ENCODE results near the gene NANOGP8. TPM values are rescaled to one million over a fixed set of nuclear protein-coding genes. Genes with fewer than 3 reads are reported as not detected.

The NANOGP8 gene
- total RNA-seq, 2 experiments from 2014 or later = not detected

DNA sequence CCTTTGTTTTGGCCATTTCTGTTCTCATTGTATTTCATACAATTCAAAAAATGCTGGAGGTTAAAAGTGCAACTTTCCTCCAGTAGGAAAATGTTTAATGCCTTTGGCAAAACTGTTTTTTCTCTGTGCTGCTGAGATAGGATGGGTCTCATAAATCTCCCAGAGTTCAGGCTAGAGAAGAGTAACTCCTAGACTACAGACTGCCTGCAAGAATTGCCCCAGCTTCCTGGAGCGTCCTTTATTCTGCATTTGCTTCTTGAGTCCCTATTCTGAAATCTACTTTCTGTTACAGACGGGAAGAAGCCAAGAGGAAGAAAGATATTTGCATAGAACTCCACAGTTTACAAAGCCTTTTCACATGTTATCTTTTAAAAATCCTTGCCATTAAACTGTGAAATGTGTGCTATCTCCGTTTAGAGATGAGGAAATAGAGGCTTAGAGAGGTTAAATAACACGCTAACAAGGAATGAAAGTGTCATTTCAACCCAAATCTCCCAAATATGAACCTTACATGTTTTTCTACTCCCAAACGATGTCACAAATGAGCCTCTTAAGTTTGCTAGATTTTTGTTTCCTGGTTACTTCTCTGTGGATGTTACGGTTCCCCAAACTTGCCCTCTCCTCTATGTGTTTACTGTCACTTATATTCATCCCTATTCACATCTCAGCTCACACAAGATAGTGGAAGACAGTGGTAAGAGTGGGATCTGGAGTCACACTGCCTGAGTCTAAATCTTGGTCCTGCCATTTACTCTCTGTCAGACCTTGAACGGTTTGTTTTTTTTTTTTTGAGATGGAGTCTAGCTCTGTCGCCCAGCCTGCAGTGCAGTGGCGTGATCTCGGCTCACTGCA, 17.4 kb downstream of the NANOGP8 start:
- POLR2A ChIA-PET = no interaction called here

DNA sequence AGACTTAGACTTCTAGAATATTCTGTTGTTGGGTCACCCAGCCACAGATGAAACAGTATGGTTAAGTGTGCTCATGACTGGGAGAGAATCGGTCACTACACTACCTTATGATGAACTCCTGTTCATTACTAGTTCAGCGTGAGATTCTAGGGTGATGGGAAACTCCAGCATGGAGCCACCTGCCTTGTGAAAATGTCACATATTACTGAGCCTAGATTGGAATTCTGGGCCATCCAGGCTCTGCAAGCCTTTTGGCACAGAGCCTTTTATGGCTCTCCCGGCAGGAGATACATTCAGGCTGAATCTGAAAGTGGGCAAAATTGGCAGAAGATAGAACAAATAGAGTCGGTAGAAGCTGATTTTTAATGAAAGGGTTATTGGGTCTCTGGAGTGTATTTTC, 19.0 kb downstream of the NANOGP8 start:
- Mint-ChIP-seq H3K4me1 (ENCODE audit: low read depth) (no peaks in the 10 kb centered on the region), H3K4me3 (no peak overlapping the region), H3K9me3 (ENCODE audit: insufficient read depth) (no peaks in the 10 kb centered on the region), H3K27ac (no peak overlapping the region), H3K36me3 (ENCODE audit: low read depth) (no peaks in the 10 kb centered on the region), H3K27me3 (ENCODE audit: low read depth) (peaks cover 6% of the 10 kb centered on the region)
- no peak for ATAC-seq
- CTCF ChIA-PET = no interaction called here
- POLR2A ChIA-PET = no interaction called here
- no peak for DNase-seq

More for the DNA sequence above, 17.4 kb downstream of the NANOGP8 start:
- CTCF ChIA-PET = no interaction called here
- no peaks in the 10 kb centered on the region for H3K9me3 Mint-ChIP-seq (ENCODE audit: insufficient read depth)
- peaks cover 6% of the 10 kb centered on the region for H3K27me3 Mint-ChIP-seq (ENCODE audit: low read depth)
- H3K36me3 Mint-ChIP-seq (ENCODE audit: low read depth) = no peaks in the 10 kb centered on the region
- no peak overlapping the region for H3K27ac Mint-ChIP-seq
- H3K4me1 Mint-ChIP-seq (ENCODE audit: low read depth) = no peaks in the 10 kb centered on the region
- no peak overlapping the region for H3K4me3 Mint-ChIP-seq
- ATAC-seq (no peak), DNase-seq (no peak)

GRCh38 chr15:35064576-35065190, 20.4 kb downstream of the NANOGP8 start:
- DNase-seq = no peak
- Mint-ChIP-seq H3K9me3 (ENCODE audit: insufficient read depth) (no peaks in the 10 kb centered on the region), H3K4me3 (no peak overlapping the region), H3K27ac (no peak overlapping the region), H3K4me1 (ENCODE audit: low read depth) (no peaks in the 10 kb centered on the region), H3K36me3 (ENCODE audit: low read depth) (no peaks in the 10 kb centered on the region), H3K27me3 (ENCODE audit: low read depth) (peaks cover 6% of the 10 kb centered on the region)
- ChIA-PET POLR2A (no interaction called here), CTCF (no interaction called here)
- no peak for ATAC-seq

- DNase-seq (no peak), ATAC-seq (no peak)
- ChIA-PET CTCF (no interaction called here), POLR2A (no interaction called here)
- no peaks in the 10 kb centered on the region for H3K36me3 Mint-ChIP-seq (ENCODE audit: low read depth)
- no peaks in the 10 kb centered on the region for H3K9me3 Mint-ChIP-seq (ENCODE audit: insufficient read depth)
- no peak overlapping the region for H3K27ac Mint-ChIP-seq
- H3K4me3 Mint-ChIP-seq = no peak overlapping the region
- no peaks in the 10 kb centered on the region for H3K27me3 Mint-ChIP-seq (ENCODE audit: low read depth)
- H3K4me1 Mint-ChIP-seq (ENCODE audit: low read depth) = no peaks in the 10 kb centered on the region
Observed at GRCh38 chr15:35062738-35063099, 22.4 kb downstream of the NANOGP8 start.

GRCh38 chr15:35061825-35062737, 23.0 kb downstream of the NANOGP8 start:
- H3K4me1 Mint-ChIP-seq (ENCODE audit: low read depth) = no peaks in the 10 kb centered on the region
- ATAC-seq (no peak), DNase-seq (no peak)
- no peak overlapping the region for H3K27ac Mint-ChIP-seq
- H3K9me3 Mint-ChIP-seq (ENCODE audit: insufficient read depth) = no peaks in the 10 kb centered on the region
- ChIA-PET POLR2A (no interaction called here), CTCF (no interaction called here)
- H3K36me3 Mint-ChIP-seq (ENCODE audit: low read depth) = no peaks in the 10 kb centered on the region
- H3K4me3 Mint-ChIP-seq = no peak overlapping the region
- H3K27me3 Mint-ChIP-seq (ENCODE audit: low read depth) = no peaks in the 10 kb centered on the region

DNA sequence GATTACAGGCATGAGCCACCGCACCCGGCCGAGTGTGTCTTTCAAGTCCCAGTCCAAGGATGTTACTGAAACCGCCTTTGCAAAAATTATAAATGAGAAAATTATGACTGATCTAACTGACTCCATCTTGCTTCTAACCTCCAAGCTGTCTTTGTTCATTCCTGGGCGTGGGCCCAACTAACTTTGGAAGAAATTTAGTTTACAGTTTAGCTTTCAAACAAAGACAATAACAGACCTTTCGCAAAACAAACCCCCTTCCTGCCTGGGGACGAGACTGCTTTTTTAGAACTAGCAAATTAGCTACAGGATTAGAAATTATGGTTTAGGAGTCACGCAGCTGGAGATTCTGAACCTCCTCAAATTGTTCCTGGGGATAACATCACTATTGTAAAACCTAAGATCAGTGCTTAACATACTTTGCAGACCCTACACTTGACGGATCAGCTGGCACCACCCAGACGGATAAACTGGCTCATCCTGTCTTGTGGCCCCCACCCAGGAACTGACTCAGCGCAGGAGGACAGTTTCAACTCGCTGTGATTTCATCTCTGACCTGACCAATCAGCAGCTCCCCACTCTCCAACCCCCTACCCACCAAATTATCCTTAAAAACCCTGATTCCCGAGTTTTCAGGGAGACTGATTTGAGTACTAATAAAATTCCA, 23.8 kb downstream of the NANOGP8 start:
- H3K4me1 Mint-ChIP-seq (ENCODE audit: low read depth) = no peaks in the 10 kb centered on the region
- CTCF ChIA-PET = no interaction called here
- POLR2A ChIA-PET = no interaction called here
- H3K9me3 Mint-ChIP-seq (ENCODE audit: insufficient read depth) = no peaks in the 10 kb centered on the region
- no peak for ATAC-seq
- no peak for DNase-seq
- H3K27ac Mint-ChIP-seq = no peak overlapping the region
- H3K27me3 Mint-ChIP-seq (ENCODE audit: low read depth) = no peaks in the 10 kb centered on the region
- H3K36me3 Mint-ChIP-seq (ENCODE audit: low read depth) = no peaks in the 10 kb centered on the region
- H3K4me3 Mint-ChIP-seq = no peak overlapping the region

GRCh38 chr15:35060591-35060990, 24.5 kb downstream of the NANOGP8 start:
- H3K36me3 Mint-ChIP-seq (ENCODE audit: low read depth) = no peaks in the 10 kb centered on the region
- H3K27me3 Mint-ChIP-seq (ENCODE audit: low read depth) = no peaks in the 10 kb centered on the region
- no peak for ATAC-seq
- no peak overlapping the region for H3K27ac Mint-ChIP-seq
- H3K4me1 Mint-ChIP-seq (ENCODE audit: low read depth) = no peaks in the 10 kb centered on the region
- no peak for DNase-seq
- POLR2A ChIA-PET = no interaction called here
- H3K9me3 Mint-ChIP-seq (ENCODE audit: insufficient read depth) = no peaks in the 10 kb centered on the region
- CTCF ChIA-PET = no interaction called here
- H3K4me3 Mint-ChIP-seq = no peak overlapping the region

DNA sequence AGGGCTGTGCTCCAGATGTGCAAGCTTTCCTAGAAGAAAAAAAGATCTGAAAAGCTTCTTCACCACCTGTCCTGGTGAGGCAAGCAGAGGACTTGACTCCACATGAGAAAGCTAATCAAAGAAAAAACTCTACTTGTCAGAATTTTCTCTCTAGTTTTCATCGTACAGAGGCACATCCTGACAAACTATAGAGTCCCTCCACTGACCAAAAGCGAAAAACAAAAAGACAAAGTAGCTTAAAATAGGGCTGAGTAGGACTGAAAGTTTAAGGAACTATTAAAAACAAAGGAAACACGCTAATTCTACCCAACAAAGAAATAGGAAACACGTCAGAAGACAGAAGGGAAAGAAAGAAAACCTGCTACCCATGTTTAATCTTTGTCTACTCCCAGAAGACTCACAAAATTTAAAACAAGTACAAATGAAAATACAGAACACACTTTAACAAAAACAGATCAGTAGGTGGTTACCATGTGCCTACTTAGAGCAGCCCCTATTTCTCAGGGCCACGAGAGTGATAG, 26.5 kb downstream of the NANOGP8 start:
- Mint-ChIP-seq H3K4me1 (ENCODE audit: low read depth) (no peaks in the 10 kb centered on the region), H3K4me3 (no peak overlapping the region), H3K27ac (no peak overlapping the region), H3K36me3 (ENCODE audit: low read depth) (no peaks in the 10 kb centered on the region), H3K9me3 (ENCODE audit: insufficient read depth) (no peaks in the 10 kb centered on the region), H3K27me3 (ENCODE audit: low read depth) (no peaks in the 10 kb centered on the region)
- POLR2A ChIA-PET = no interaction called here
- CTCF ChIA-PET = interaction anchor here (1.2 kb wide), 1 partner anchor 385 kb away, joined by 3 read pairs; no protein-coding TSS in a partner anchor
- ATAC-seq (no peak), DNase-seq (no peak)

DNA sequence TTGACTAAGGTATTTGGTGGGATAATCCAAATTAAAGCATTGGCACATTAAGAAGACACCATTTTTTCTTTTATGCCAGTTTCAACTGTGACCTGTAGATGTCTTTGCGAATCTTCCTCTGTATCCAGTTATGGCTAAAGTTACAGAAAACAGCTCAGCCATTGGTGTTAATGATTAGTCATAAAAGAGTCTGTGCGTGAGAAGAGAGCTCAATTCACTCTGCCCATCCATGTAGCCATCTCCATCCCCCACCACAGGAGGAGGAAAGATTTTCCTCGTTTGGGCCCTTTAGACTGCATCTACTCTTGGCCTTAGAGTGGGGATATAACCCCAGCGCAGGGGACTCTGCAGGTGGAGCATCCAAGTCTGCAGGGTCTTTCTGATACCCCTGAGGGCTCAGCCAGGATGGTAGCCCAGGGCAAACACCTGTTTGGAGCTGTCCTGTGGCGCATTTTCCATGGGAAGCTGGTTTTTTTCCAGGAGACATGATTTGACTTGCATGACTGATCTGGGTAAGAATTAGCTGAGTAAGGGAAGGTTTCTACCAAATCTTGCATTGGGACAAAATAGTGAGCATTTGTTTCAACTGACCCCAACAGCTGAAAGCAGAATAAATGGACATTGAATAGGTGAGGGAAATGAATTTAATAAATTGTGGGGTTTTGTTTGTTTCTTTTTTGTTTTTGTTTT, 29.5 kb downstream of the NANOGP8 start:
- H3K4me1 Mint-ChIP-seq (ENCODE audit: low read depth) = no peaks in the 10 kb centered on the region
- H3K9me3 Mint-ChIP-seq (ENCODE audit: insufficient read depth) = no peaks in the 10 kb centered on the region
- ATAC-seq (no peak), DNase-seq (no peak)
- ChIA-PET POLR2A (interaction anchor here (0.6 kb wide), 1 partner anchor 1082 kb away, joined by 3 read pairs; no protein-coding TSS in a partner anchor), CTCF (no interaction called here)
- no peaks in the 10 kb centered on the region for H3K27me3 Mint-ChIP-seq (ENCODE audit: low read depth)
- no peak overlapping the region for H3K27ac Mint-ChIP-seq
- no peak overlapping the region for H3K4me3 Mint-ChIP-seq
- H3K36me3 Mint-ChIP-seq (ENCODE audit: low read depth) = no peaks in the 10 kb centered on the region

GRCh38 chr15:35054380-35054779, 30.7 kb downstream of the NANOGP8 start:
- Mint-ChIP-seq H3K27ac (no peak overlapping the region), H3K9me3 (ENCODE audit: insufficient read depth) (no peaks in the 10 kb centered on the region), H3K4me1 (ENCODE audit: low read depth) (no peaks in the 10 kb centered on the region), H3K27me3 (ENCODE audit: low read depth) (no peaks in the 10 kb centered on the region), H3K4me3 (no peak overlapping the region), H3K36me3 (ENCODE audit: low read depth) (no peaks in the 10 kb centered on the region)
- ChIA-PET POLR2A (no interaction called here), CTCF (no interaction called here)
- ATAC-seq (no peak), DNase-seq (no peak)

- no peaks in the 10 kb centered on the region for H3K36me3 Mint-ChIP-seq (ENCODE audit: low read depth)
- ATAC-seq (no peak), DNase-seq (no peak)
- H3K9me3 Mint-ChIP-seq (ENCODE audit: insufficient read depth) = no peaks in the 10 kb centered on the region
- ChIA-PET POLR2A (no interaction called here), CTCF (no interaction called here)
- H3K27me3 Mint-ChIP-seq (ENCODE audit: low read depth) = no peaks in the 10 kb centered on the region
- H3K4me1 Mint-ChIP-seq (ENCODE audit: low read depth) = no peaks in the 10 kb centered on the region
- H3K27ac Mint-ChIP-seq = no peak overlapping the region
- H3K4me3 Mint-ChIP-seq = no peak overlapping the region
Observed at GRCh38 chr15:35047996-35048395, 37.1 kb downstream of the NANOGP8 start.

Data from activated CD8-positive, alpha-beta T cell treated with anti-CD3 and anti-CD28 coated beads, Interleukin-2, amount 10 ng/mL, durations not matched to agents 7 days and 5 days (primary cell).